ENCODE measurements around the gene DEFB108B. TPM values are rescaled to one million over a fixed set of nuclear protein-coding genes. Genes with fewer than 3 reads are reported as not detected.
A peak's percentile ranks its signal among the peaks of the same experiment; 100 is the strongest.
"Not testable (repeated sequence)": the region's sequence is repeated elsewhere in the genome, so short reads cannot be mapped to it uniquely, and the experiment has no call there.

The DEFB108B gene
- total and polyA plus RNA-seq, 2 donors (not counting 1 experiment from before 2014, with no cell fraction given) = not detected

- WGBS (ENCODE audit: insufficient coverage) = 100% methylated on average over 1 of the region's 3 CpGs
- CTCF ChIA-PET = interaction anchor here (0.9 to 1.2 kb wide), 2 partner anchors 280 to 577 kb away, joined by 3 read pairs; no protein-coding TSS in a partner anchor
- H3K27ac Mint-ChIP-seq; H3K4me2 ChIP-seq (replicated peaks; ENCODE audit: low read depth, low read length, poor library complexity, severe bottlenecking); H3K79me2 ChIP-seq (ENCODE audit: control insufficient read depth, insufficient read depth, low read length); H3K4me3 Mint-ChIP-seq; H3K27me3 Mint-ChIP-seq; H3K4me1 Mint-ChIP-seq; H3K9ac ChIP-seq (ENCODE audit: low read length); intact Hi-C loops (cut with micrococcal nuclease); H3K4me1 ChIP-seq (ENCODE audit: control insufficient read depth in 2 of 2, insufficient read depth in 2 of 2, low read length in 2 of 2); H2AFZ ChIP-seq (ENCODE audit: insufficient read depth, low read depth, low read length, poor library complexity, severe bottlenecking); H3K4me3 ChIP-seq (ENCODE audit: control extremely low read depth in 1 of 5, extremely low read depth in 1 of 5, insufficient read depth in 1 of 5, low read depth in 2 of 5, low read length in 4 of 5); H3K9me3 Mint-ChIP-seq (ENCODE audit: insufficient read depth); H4K20me1 ChIP-seq (ENCODE audit: control insufficient read depth, insufficient read depth, low read length, poor library complexity, severe bottlenecking); POLR2A ChIA-PET; H3K9me3 ChIP-seq (ENCODE audit: control extremely low read depth in 1 of 3, control insufficient read depth in 2 of 3, insufficient read depth in 1 of 3, low read length in 2 of 3); H3K27me3 ChIP-seq (replicated peaks in 1 of 4; ENCODE audit: control extremely low read depth in 1 of 4, control insufficient read depth in 3 of 4, insufficient read depth in 4 of 4, low read length in 3 of 4); H3K36me3 ChIP-seq (replicated peaks in 1 of 2; ENCODE audit: control extremely low read depth in 1 of 2, control insufficient read depth in 1 of 2, extremely low read depth in 1 of 2, insufficient read depth in 2 of 2, low read length in 1 of 2); H3K27ac ChIP-seq (ENCODE audit: low read length in 2 of 2): not testable (repeated sequence)
- TF ChIP-seq CTCF (IDR thresholded peaks at IDR 0.05) = peak; percentile 50
- ATAC-seq (ENCODE audit: low read depth) (peak; percentile 54), DNase-seq (peak; percentile 66)
Observed at GRCh38 chr11:71863978-71864627, 31.1 kb downstream of the DEFB108B start.

- H3K36me3 ChIP-seq (replicated peaks in 1 of 2; ENCODE audit: control extremely low read depth in 1 of 2, control insufficient read depth in 1 of 2, extremely low read depth in 1 of 2, insufficient read depth in 2 of 2, low read length in 1 of 2); POLR2A ChIA-PET; H3K27me3 ChIP-seq (replicated peaks in 1 of 4; ENCODE audit: control extremely low read depth in 1 of 4, control insufficient read depth in 3 of 4, insufficient read depth in 4 of 4, low read length in 3 of 4); ATAC-seq (ENCODE audit: low read depth); H3K9me3 Mint-ChIP-seq (ENCODE audit: insufficient read depth); H3K9me3 ChIP-seq (ENCODE audit: control extremely low read depth in 1 of 3, control insufficient read depth in 2 of 3, insufficient read depth in 1 of 3, low read length in 2 of 3); intact Hi-C loops (cut with micrococcal nuclease); H3K4me3 Mint-ChIP-seq; H3K79me2 ChIP-seq (ENCODE audit: control insufficient read depth, insufficient read depth, low read length); H3K4me2 ChIP-seq (replicated peaks; ENCODE audit: low read depth, low read length, poor library complexity, severe bottlenecking); H3K9ac ChIP-seq (ENCODE audit: low read length); DNase-seq; CTCF ChIA-PET; H3K27ac ChIP-seq (ENCODE audit: low read length in 2 of 2); H3K27ac Mint-ChIP-seq; H3K27me3 Mint-ChIP-seq; H3K4me3 ChIP-seq (ENCODE audit: control extremely low read depth in 1 of 5, extremely low read depth in 1 of 5, insufficient read depth in 1 of 5, low read depth in 2 of 5, low read length in 4 of 5); H4K20me1 ChIP-seq (ENCODE audit: control insufficient read depth, insufficient read depth, low read length, poor library complexity, severe bottlenecking); H2AFZ ChIP-seq (ENCODE audit: insufficient read depth, low read depth, low read length, poor library complexity, severe bottlenecking): not testable (repeated sequence)
- peaks cover 14% of the 10 kb centered on the region for H3K4me1 Mint-ChIP-seq
- WGBS (ENCODE audit: insufficient coverage) = no CpG with 5 or more reads among the region's 1 CpG
- peaks cover 10 to 14% of the 10 kb centered on the region in 2 donors for H3K4me1 ChIP-seq (ENCODE audit: control insufficient read depth in 2 of 2, insufficient read depth in 2 of 2, low read length in 2 of 2)
Observed at GRCh38 chr11:71867209-71867608, 34.2 kb downstream of the DEFB108B start.

- CTCF ChIA-PET; H3K4me3 ChIP-seq (ENCODE audit: control extremely low read depth in 1 of 5, extremely low read depth in 1 of 5, insufficient read depth in 1 of 5, low read depth in 2 of 5, low read length in 4 of 5); H3K9me3 ChIP-seq (ENCODE audit: control extremely low read depth in 1 of 3, control insufficient read depth in 2 of 3, insufficient read depth in 1 of 3, low read length in 2 of 3); H3K4me3 Mint-ChIP-seq; H3K4me2 ChIP-seq (replicated peaks; ENCODE audit: low read depth, low read length, poor library complexity, severe bottlenecking); intact Hi-C loops (cut with micrococcal nuclease); H3K27ac Mint-ChIP-seq; H3K79me2 ChIP-seq (ENCODE audit: control insufficient read depth, insufficient read depth, low read length); H3K9me3 Mint-ChIP-seq (ENCODE audit: insufficient read depth); H3K9ac ChIP-seq (ENCODE audit: low read length); H4K20me1 ChIP-seq (ENCODE audit: control insufficient read depth, insufficient read depth, low read length, poor library complexity, severe bottlenecking); POLR2A ChIA-PET; H3K27me3 Mint-ChIP-seq; H3K27me3 ChIP-seq (replicated peaks in 1 of 4; ENCODE audit: control extremely low read depth in 1 of 4, control insufficient read depth in 3 of 4, insufficient read depth in 4 of 4, low read length in 3 of 4); H3K36me3 ChIP-seq (replicated peaks in 1 of 2; ENCODE audit: control extremely low read depth in 1 of 2, control insufficient read depth in 1 of 2, extremely low read depth in 1 of 2, insufficient read depth in 2 of 2, low read length in 1 of 2); H2AFZ ChIP-seq (ENCODE audit: insufficient read depth, low read depth, low read length, poor library complexity, severe bottlenecking); ATAC-seq (ENCODE audit: low read depth): not testable (repeated sequence)
- DNase-seq = peak; percentile 71
- Histone ChIP-seq H3K4me1 (ENCODE audit: control insufficient read depth in 2 of 2, insufficient read depth in 2 of 2, low read length in 2 of 2) (peaks cover 10 to 14% of the 10 kb centered on the region in 2 donors), H3K27ac (ENCODE audit: low read length in 2 of 2) (peak overlapping the region; percentile 27 to 43)
- 0% methylated on average over 2 of the region's 3 CpGs for WGBS (ENCODE audit: insufficient coverage)
- peaks cover 13% of the 10 kb centered on the region for H3K4me1 Mint-ChIP-seq
Observed at GRCh38 chr11:71869931-71870330, 36.9 kb downstream of the DEFB108B start.
